SU-DHL-6 (cell line): ENCODE measurements around the gene HSPA13.
A peak's percentile ranks its signal among the peaks of the same experiment; 100 is the strongest.

Experiments used
- H2AFZ ChIP-seq: fragments of 200-600 bp; sonication (generic); 2 replicates; pipeline ENCODE4 v1.6.1; 2014; ENCODE audit warnings: low read depth, mild to moderate bottlenecking, moderate library complexity, mixed read lengths, antibody characterized with exemption, low read length; ENCODE audit not compliant: severe bottlenecking
- H3F3A ChIP-seq: fragments of 200-600 bp; shearing (Covaris generic); 2 replicates; pipeline ENCODE4 v1.6.0; 2016; ENCODE audit warnings: antibody characterized with exemption, mild to moderate bottlenecking; ENCODE audit not compliant: insufficient read depth
- H3K27ac ChIP-seq: fragments of 200-600 bp; sonication (generic); 2 replicates; pipeline ENCODE4 v1.5.1; 2016; ENCODE audit warnings: low read depth, mild to moderate bottlenecking, low read length, moderate library complexity, mixed read lengths
- H3K27me3 ChIP-seq: fragments of 200-600 bp; sonication (generic), shearing (Covaris generic); 2 replicates; pipeline ENCODE4 v1.6.0; 2014; ENCODE audit warnings: mild to moderate bottlenecking, low read length
- H3K36me3 ChIP-seq: fragments of 200-600 bp; sonication (generic); 2 replicates; pipeline ENCODE4 v1.6.1; 2014; ENCODE audit warnings: mild to moderate bottlenecking, low read length, mixed read lengths
- H3K4me2 ChIP-seq: fragments of 300-600, 200-600 bp; shearing (Covaris generic), sonication (generic); 2 replicates; pipeline ENCODE4 v1.6.0; 2014; ENCODE audit warnings: low read length, low read depth, mild to moderate bottlenecking; ENCODE audit not compliant: poor library complexity, severe bottlenecking
- H3K4me3 ChIP-seq: fragments of 200-600 bp; sonication (generic); 2 replicates; pipeline ENCODE4 v1.5.1; 2014; ENCODE audit warnings: antibody characterized with exemption, low read length, mild to moderate bottlenecking, mixed read lengths; ENCODE audit not compliant: insufficient read depth, poor library complexity, severe bottlenecking
- H3K79me2 ChIP-seq: fragments of 200-600 bp; sonication (generic); 2 replicates; pipeline ENCODE4 v1.6.1; 2014; ENCODE audit warnings: mild to moderate bottlenecking, low read length, moderate library complexity; ENCODE audit not compliant: insufficient read depth
- H3K9ac ChIP-seq: fragments of 200-600 bp; sonication (generic); 2 replicates; pipeline ENCODE4 v1.7.0; 2014; ENCODE audit warnings: mild to moderate bottlenecking, low read length
- H3K9me2 ChIP-seq: fragments of 200-600 bp; sonication (generic); replicated peaks from 2 replicates; pipeline ENCODE4 v1.6.1; 2014; ENCODE audit warnings: low read length; ENCODE audit not compliant: insufficient read depth
- H3K9me3 ChIP-seq: fragments of 200-600 bp; sonication (generic); 2 replicates; pipeline ENCODE4 v1.6.1; 2014; ENCODE audit warnings: low read length, mixed read lengths; ENCODE audit not compliant: insufficient read depth
- H4K20me1 ChIP-seq: fragments of 200-600 bp; sonication (generic); 2 replicates; pipeline ENCODE4 v1.6.1; 2014; ENCODE audit warnings: low read depth, mild to moderate bottlenecking, antibody characterized with exemption, low read length, moderate library complexity, mixed read lengths
- CTCF ChIP-seq: fragments of 200-600 bp; sonication (generic); IDR thresholded peaks from one replicate; pipeline ENCODE4 v1.5.1; 2017; ENCODE audit warnings: antibody characterized with exemption, mild to moderate bottlenecking, low read length, moderate library complexity; ENCODE audit not compliant: insufficient read depth, poor library complexity, severe bottlenecking
- EZH2phosphoT487 ChIP-seq: fragments of 200-600 bp; sonication (generic), shearing (Covaris generic); conservative IDR thresholded peaks from 2 replicates; pipeline ENCODE4 v1.6.1; 2018; ENCODE audit warnings: mild to moderate bottlenecking, antibody characterized with exemption, low read length, moderate library complexity, mixed read lengths

Gene HSPA13

GRCh38 chr21:14382486-14382834 is 486 bp downstream of the HSPA13 start:
- Histone ChIP-seq H3K36me3 (peaks cover 14% of the 10 kb centered on the region), H3K4me2 (peak overlapping the region; percentile 73), H3K9me3 (no peaks in the 10 kb centered on the region), H3K79me2 (peaks cover 36% of the 10 kb centered on the region), H3K27ac (no peak overlapping the region), H2AFZ (peak overlapping the region; percentile 65), H3K9ac (peak overlapping the region; percentile 82), H3K27me3 (no peaks in the 10 kb centered on the region), H4K20me1 (no peaks in the 10 kb centered on the region), H3F3A (no peaks in the 10 kb centered on the region), H3K9me2 (no peaks in the 10 kb centered on the region), H3K4me3 (peak overlapping the region; percentile 93)
- TF ChIP-seq EZH2phosphoT487 (no peak), CTCF (no peak)

- Histone ChIP-seq H3K9ac (no peak overlapping the region), H3K4me3 (no peak overlapping the region), H2AFZ (no peak overlapping the region), H3K27me3 (no peaks in the 10 kb centered on the region), H3K36me3 (peaks cover 52% of the 10 kb centered on the region), H3K9me2 (no peaks in the 10 kb centered on the region), H4K20me1 (no peaks in the 10 kb centered on the region), H3F3A (peaks cover 5% of the 10 kb centered on the region; the same call in 1 of the 2 replicates), H3K4me2 (no peak overlapping the region), H3K9me3 (no peaks in the 10 kb centered on the region), H3K79me2 (peaks cover 27% of the 10 kb centered on the region), H3K27ac (no peak overlapping the region)
- no peak for TF ChIP-seq CTCF
- TF ChIP-seq EZH2phosphoT487: no peak
These were observed 6.1 kb downstream of the HSPA13 start for GRCh38 chr21:14376854-14377253.

GRCh38 chr21:14366998-14367397 is 15.9 kb downstream of the HSPA13 start:
- Histone ChIP-seq H2AFZ (no peak overlapping the region), H3K9ac (no peak overlapping the region), H3K36me3 (0 out of 2 replicates have a peak, but pooled peaks cover 2% of the 10 kb centered on the region), H3K9me2 (no peaks in the 10 kb centered on the region), H3K27ac (no peak overlapping the region), H3F3A (no peaks in the 10 kb centered on the region), H4K20me1 (peaks cover 3% of the 10 kb centered on the region; the same call in 1 of the 2 replicates), H3K79me2 (no peaks in the 10 kb centered on the region), H3K4me2 (no peak overlapping the region), H3K9me3 (no peaks in the 10 kb centered on the region), H3K4me3 (no peak overlapping the region), H3K27me3 (no peaks in the 10 kb centered on the region)
- TF ChIP-seq EZH2phosphoT487 (no peak), CTCF (no peak)

- no peaks in the 10 kb centered on the region for H3K9me2 ChIP-seq
- TF ChIP-seq EZH2phosphoT487 (no peak), CTCF (no peak)
- H4K20me1 ChIP-seq: no peaks in the 10 kb centered on the region
- H3K9me3 ChIP-seq: no peaks in the 10 kb centered on the region
- H3K4me3 ChIP-seq: no peak overlapping the region
- H3K4me2 ChIP-seq: no peak overlapping the region
- no peak overlapping the region for H3K9ac ChIP-seq
- H3K27ac ChIP-seq: no peak overlapping the region
- H2AFZ ChIP-seq: no peak overlapping the region
- no peaks in the 10 kb centered on the region for H3F3A ChIP-seq
- H3K79me2 ChIP-seq: no peaks in the 10 kb centered on the region
- H3K27me3 ChIP-seq: no peaks in the 10 kb centered on the region
- H3K36me3 ChIP-seq: no peaks in the 10 kb centered on the region
These were observed 21.0 kb downstream of the HSPA13 start for GRCh38 chr21:14361958-14362357.
